Suprapubic skin (tissue), 3 donors: ENCODE results near the gene DAPL1.

Experiments
- POLR2A ChIP-seq, 2 donors: fragments of 450-650 bp; IDR thresholded peaks; one replicate each; pipeline ENCODE4 v1.6.1; 2017; ENCODE audit warnings: antibody characterized with exemption in 2 of 2, mild to moderate bottlenecking in 2 of 2, moderate library complexity in 2 of 2
- TF ChIP-seq, protein P1 (sequence below), 2 donors: fragments of 200-600 bp in 1 of 2; fragments of 450-650 bp in 1 of 2; sonication (generic) in 1 of 2; IDR thresholded peaks; one replicate each; pipeline ENCODE4 v1.5.1; 2016 to 2019; ENCODE audit warnings: antibody characterized with exemption in 2 of 2, mild to moderate bottlenecking in 1 of 2, moderate library complexity in 1 of 2

DNA sequence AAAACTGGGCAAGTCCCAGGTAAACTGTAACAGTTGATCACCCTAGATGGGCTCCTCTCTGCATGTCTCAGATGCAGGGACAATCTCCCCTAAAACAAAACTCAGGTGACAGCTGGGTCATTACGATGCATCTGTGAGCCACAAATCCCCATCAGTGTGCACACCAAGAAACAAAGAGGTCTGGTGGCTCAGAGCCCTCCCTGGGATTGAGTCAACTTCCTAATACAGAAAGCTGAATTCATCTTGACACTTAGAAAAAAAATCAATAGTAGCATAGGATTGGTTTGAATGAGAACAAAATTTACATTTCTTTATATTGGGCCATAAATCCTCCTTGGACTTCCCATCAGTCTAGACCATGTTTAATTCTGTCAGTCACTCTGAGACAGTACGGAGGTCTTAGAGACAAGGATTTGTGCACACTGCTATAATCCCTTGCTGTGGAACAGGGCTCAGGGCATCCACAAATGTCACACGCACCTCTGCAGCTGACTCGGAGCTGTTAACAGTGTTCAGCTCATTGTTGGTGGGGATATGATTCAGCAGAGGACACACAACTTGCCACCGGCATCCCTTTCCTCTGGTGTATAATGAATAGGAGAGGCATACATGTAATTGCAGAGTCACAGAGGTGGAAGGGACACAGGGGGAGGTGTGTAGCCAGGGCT, 44.5 kb upstream of the DAPL1 start:
- TF ChIP-seq, protein P1, sequence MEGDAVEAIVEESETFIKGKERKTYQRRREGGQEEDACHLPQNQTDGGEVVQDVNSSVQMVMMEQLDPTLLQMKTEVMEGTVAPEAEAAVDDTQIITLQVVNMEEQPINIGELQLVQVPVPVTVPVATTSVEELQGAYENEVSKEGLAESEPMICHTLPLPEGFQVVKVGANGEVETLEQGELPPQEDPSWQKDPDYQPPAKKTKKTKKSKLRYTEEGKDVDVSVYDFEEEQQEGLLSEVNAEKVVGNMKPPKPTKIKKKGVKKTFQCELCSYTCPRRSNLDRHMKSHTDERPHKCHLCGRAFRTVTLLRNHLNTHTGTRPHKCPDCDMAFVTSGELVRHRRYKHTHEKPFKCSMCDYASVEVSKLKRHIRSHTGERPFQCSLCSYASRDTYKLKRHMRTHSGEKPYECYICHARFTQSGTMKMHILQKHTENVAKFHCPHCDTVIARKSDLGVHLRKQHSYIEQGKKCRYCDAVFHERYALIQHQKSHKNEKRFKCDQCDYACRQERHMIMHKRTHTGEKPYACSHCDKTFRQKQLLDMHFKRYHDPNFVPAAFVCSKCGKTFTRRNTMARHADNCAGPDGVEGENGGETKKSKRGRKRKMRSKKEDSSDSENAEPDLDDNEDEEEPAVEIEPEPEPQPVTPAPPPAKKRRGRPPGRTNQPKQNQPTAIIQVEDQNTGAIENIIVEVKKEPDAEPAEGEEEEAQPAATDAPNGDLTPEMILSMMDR (IDR thresholded peaks at IDR 0.05), result no peak
- TF ChIP-seq POLR2A (IDR thresholded peaks at IDR 0.05), result no peak
